ENCODE measurements around the gene PLLP.

GRCh38 chr16:57264381-57264780, 20.1 kb downstream of the PLLP start:
- TF ChIP-seq POLR2AphosphoS5 (IDR thresholded peaks at IDR 0.05; ENCODE audit: low read depth, low read length) = no peak
- TF ChIP-seq REST (IDR thresholded peaks at IDR 0.05; ENCODE audit: insufficient read depth in 1 of 2, low read depth in 2 of 2, low read length in 2 of 2) = no peak
- TF ChIP-seq SIN3A (IDR thresholded peaks at IDR 0.05; ENCODE audit: borderline replicate concordance, insufficient read depth, low read length) = no peak
- no peak for TF ChIP-seq TAF1 (IDR thresholded peaks at IDR 0.05; ENCODE audit: borderline replicate concordance, insufficient read depth, low read length)

Data from PFSK-1 (cell line).